MM.1S (cell line): ENCODE results near the gene ZNF592.

ENCODE experiments used
- CTCF ChIP-seq: fragments of 300-600 bp; sonication (generic); IDR thresholded peaks from 2 replicates; pipeline ENCODE4 v1.5.1; 2016; ENCODE audit warnings: antibody characterized with exemption, low read length, mixed read lengths
- EZH2 ChIP-seq: fragments of 300-600 bp; sonication (generic); optimal IDR thresholded peaks from 2 replicates; pipeline ENCODE3; 2017; ENCODE audit warnings: low read depth, mild to moderate bottlenecking, antibody characterized with exemption, low read length, mixed read lengths
- EZH2phosphoT487 ChIP-seq: fragments of 300-600 bp; sonication (generic); IDR thresholded peaks from 2 replicates; pipeline ENCODE4 v1.6.1; 2018; ENCODE audit warnings: antibody characterized with exemption, low read length

DNA sequence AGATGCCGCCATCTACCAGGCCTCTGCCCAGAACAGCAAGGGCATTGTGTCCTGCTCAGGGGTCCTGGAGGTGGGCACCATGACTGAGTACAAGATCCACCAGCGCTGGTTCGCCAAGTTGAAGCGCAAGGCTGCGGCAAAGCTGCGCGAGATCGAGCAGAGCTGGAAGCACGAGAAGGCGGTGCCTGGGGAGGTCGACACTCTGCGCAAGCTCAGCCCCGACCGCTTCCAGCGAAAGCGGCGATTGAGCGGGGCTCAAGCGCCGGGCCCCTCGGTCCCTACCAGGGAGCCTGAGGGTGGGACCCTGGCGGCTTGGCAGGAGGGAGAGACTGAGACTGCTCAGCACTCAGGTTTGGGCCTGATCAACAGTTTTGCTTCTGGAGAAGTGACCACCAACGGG, 91.3 kb downstream of the ZNF592 start:
- TF ChIP-seq EZH2 (no peak), CTCF (no peak), EZH2phosphoT487 (no peak)
